ENCODE measurements around the gene TP63. TPM values are rescaled to one million over a fixed set of nuclear protein-coding genes. Genes with fewer than 3 reads are reported as not detected.

TP63 gene
- total and polyA plus RNA-seq, 2 donors (not counting 3 experiments of a cell fraction or from before 2014, with no cell fraction given) = not detected

DNA sequence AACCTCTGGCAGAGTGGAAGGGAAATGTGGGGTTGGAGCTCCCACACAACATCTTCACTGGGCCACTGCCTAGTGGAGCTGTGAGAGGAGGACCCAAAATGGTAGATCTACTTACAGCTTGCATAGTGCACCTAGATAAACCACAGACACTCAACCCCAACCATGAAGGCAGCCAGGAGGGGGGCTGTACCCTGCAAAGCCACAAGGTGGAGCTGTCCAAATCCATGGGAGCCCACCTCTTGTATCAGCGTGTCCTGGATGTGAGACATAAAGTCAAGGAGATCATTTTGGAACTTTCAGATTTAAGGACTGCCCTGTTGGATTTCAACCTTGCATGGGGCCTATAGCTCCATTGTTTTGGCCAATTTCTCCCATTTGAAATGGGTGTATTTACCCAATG lies 20.9 kb downstream of the TP63 start:
- Histone ChIP-seq H3K27ac (ENCODE audit: insufficient read depth, low read depth, low read length) (no peak overlapping the region), H3K9me3 (replicated peaks; ENCODE audit: control insufficient read depth, insufficient read depth, low read length) (no peaks in the 10 kb centered on the region), H3K4me2 (ENCODE audit: insufficient read depth, low read length) (no peak overlapping the region), H3K27me3 (ENCODE audit: control insufficient read depth in 2 of 2, insufficient read depth in 2 of 2, low read length in 2 of 2) (no peaks in the 10 kb centered on the region), H3K9ac (replicated peaks; ENCODE audit: extremely low read depth, insufficient read depth, low read length) (no peak overlapping the region), H2AFZ (ENCODE audit: low read depth, low read length) (no peak overlapping the region), H4K20me1 (replicated peaks; ENCODE audit: control insufficient read depth, extremely low read depth, insufficient read depth, low read length) (no peaks in the 10 kb centered on the region), H3K9me1 (replicated peaks; ENCODE audit: control insufficient read depth, extremely low read depth, insufficient read depth, low read length) (no peaks in the 10 kb centered on the region), H3K4me3 (replicated peaks in 1 of 3; ENCODE audit: insufficient read depth in 1 of 3, low read depth in 1 of 3, low read length in 3 of 3) (no peak overlapping the region), H3K36me3 (ENCODE audit: control insufficient read depth in 2 of 2, extremely low read depth in 1 of 2, insufficient read depth in 2 of 2, low read length in 2 of 2) (no peaks in the 10 kb centered on the region), H3K4me1 (ENCODE audit: control insufficient read depth, extremely low read depth, insufficient read depth, low read length) (no peaks in the 10 kb centered on the region), H3K79me2 (ENCODE audit: control insufficient read depth, insufficient read depth, low read length) (no peaks in the 10 kb centered on the region)
- FAIRE-seq (no peak), DNase-seq (ENCODE audit: low read depth, low spot score) (peak; percentile 46)
- ChIA-PET CTCF (interaction anchor here (0.7 to 6.0 kb wide), 18 partner anchors 11 to 310 kb away, joined by 3 to 158 read pairs (median 4); no protein-coding TSS in a partner anchor), POLR2A (interaction anchor here (0.6 kb wide), 1 partner anchor 163 kb away, joined by 3 read pairs; no protein-coding TSS in a partner anchor)
- intact Hi-C loops (cut with micrococcal nuclease) (no loop called here), dilution Hi-C loops (cut with MboI; ENCODE audit: extremely low pct_ligation_motif_present, low sequenced_read_pairs) (no loop called here)
- no TSS peak for BruUV-seq (replicated peaks)
- TF ChIP-seq, protein P1, sequence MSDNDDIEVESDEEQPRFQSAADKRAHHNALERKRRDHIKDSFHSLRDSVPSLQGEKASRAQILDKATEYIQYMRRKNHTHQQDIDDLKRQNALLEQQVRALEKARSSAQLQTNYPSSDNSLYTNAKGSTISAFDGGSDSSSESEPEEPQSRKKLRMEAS (IDR thresholded peaks at IDR 0.05; ENCODE audit: insufficient read depth, insufficient read length) = no peak
- TF ChIP-seq JUN (IDR thresholded peaks at IDR 0.05; ENCODE audit: borderline replicate concordance, insufficient read depth, insufficient read length, low read depth) (no peak), POLR2A (IDR thresholded peaks at IDR 0.05; ENCODE audit: low read depth, low read length) (no peak), FOS (IDR thresholded peaks at IDR 0.05; ENCODE audit: borderline replicate concordance, insufficient read depth, low read length) (no peak), POLR2AphosphoS5 (IDR thresholded peaks at IDR 0.05; ENCODE audit: insufficient read depth, low read depth, low read length) (no peak)
- TF ChIP-seq, protein P2, sequence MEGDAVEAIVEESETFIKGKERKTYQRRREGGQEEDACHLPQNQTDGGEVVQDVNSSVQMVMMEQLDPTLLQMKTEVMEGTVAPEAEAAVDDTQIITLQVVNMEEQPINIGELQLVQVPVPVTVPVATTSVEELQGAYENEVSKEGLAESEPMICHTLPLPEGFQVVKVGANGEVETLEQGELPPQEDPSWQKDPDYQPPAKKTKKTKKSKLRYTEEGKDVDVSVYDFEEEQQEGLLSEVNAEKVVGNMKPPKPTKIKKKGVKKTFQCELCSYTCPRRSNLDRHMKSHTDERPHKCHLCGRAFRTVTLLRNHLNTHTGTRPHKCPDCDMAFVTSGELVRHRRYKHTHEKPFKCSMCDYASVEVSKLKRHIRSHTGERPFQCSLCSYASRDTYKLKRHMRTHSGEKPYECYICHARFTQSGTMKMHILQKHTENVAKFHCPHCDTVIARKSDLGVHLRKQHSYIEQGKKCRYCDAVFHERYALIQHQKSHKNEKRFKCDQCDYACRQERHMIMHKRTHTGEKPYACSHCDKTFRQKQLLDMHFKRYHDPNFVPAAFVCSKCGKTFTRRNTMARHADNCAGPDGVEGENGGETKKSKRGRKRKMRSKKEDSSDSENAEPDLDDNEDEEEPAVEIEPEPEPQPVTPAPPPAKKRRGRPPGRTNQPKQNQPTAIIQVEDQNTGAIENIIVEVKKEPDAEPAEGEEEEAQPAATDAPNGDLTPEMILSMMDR (IDR thresholded peaks at IDR 0.05; ENCODE audit: extremely low read depth in 1 of 2, insufficient read depth in 1 of 2, low read depth in 1 of 2, low read length in 2 of 2) = peak; percentile 12 to 67

Data from endothelial cell of umbilical vein (primary cell).